ENCODE measurements around the gene B3GNT5. TPM values are rescaled to one million over a fixed set of nuclear protein-coding genes. Genes with fewer than 3 reads are reported as not detected.

B3GNT5 gene
- total RNA-seq, 1 donor from 2014 or later: 20.4 TPM

DNA sequence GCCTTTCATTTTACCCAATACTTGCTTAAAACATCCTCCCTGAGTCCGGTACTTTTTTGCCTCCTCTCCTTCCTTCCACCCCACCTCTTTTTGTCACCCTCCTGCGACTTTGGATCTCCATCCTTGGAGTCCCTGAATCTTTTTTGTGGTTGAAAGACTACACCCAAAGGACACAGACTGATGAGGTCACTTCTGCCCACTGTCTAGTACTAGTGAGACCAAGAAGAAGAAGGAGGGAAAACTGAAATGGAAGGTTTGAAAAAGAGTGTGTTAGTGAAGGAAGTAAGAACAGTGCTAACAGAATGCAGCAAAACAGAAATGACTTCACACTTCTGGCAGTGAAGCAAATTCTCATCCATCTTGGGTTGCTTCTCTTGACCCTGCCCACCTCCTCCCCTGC is 6.6 kb downstream of the B3GNT5 start:
- Histone ChIP-seq H3K4me3 (no peak overlapping the region), H3K27me3 (no peaks in the 10 kb centered on the region), H3K36me3 (no peaks in the 10 kb centered on the region), H3K27ac (peak overlapping the region; percentile 18), H3K4me1 (peaks cover 41% of the 10 kb centered on the region), H3K9me3 (no peaks in the 10 kb centered on the region)
- no peak for TF ChIP-seq POLR2A (IDR thresholded peaks at IDR 0.05)
- TF ChIP-seq, protein P1, sequence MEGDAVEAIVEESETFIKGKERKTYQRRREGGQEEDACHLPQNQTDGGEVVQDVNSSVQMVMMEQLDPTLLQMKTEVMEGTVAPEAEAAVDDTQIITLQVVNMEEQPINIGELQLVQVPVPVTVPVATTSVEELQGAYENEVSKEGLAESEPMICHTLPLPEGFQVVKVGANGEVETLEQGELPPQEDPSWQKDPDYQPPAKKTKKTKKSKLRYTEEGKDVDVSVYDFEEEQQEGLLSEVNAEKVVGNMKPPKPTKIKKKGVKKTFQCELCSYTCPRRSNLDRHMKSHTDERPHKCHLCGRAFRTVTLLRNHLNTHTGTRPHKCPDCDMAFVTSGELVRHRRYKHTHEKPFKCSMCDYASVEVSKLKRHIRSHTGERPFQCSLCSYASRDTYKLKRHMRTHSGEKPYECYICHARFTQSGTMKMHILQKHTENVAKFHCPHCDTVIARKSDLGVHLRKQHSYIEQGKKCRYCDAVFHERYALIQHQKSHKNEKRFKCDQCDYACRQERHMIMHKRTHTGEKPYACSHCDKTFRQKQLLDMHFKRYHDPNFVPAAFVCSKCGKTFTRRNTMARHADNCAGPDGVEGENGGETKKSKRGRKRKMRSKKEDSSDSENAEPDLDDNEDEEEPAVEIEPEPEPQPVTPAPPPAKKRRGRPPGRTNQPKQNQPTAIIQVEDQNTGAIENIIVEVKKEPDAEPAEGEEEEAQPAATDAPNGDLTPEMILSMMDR (IDR thresholded peaks at IDR 0.05): no peak
- no peak for TF ChIP-seq POLR2AphosphoS5 (IDR thresholded peaks at IDR 0.05; ENCODE audit: insufficient read depth in 1 of 2, low read depth in 1 of 2)
- intact Hi-C loops (cut with DNase I): no loop called here
- no peak for DNase-seq (ENCODE audit: extremely low spot score in 2 of 2)

DNA sequence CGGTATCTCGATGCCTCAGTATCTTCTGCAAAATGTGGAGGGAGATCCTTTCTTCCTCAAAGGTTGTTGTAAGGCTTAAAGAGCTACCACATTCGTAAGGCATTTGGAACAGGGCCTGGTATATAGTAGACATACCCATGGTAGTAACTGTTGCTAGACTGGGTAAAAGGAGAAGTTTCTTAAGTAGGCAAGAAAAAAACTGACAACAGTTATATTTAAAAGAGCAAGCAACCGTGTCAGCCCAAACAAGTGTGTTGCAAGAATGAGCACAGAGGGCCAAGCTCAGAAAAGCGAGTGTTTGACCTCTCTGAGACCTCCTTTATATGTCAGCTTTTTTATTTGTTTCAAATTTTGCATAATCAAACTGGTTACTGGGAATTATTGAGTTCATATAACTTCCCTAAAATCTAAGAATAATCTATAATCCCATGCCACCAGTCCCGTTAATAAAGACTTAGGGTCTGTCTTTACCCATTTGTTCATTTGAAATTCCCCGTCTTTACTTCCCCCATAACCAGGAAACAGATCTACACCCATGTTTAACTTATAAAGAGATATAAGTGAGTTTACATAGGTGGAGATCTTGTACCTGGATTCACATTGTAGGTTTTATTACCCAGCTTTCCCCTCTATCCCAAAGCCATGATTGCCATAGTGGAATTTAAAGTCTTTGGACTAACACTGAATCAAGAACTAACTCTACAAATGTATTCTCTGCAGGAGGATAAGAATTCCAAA is 7.3 kb downstream of the B3GNT5 start:
- H3K4me1 ChIP-seq: peaks cover 41% of the 10 kb centered on the region
- H3K4me3 ChIP-seq: no peak overlapping the region
- H3K27me3 ChIP-seq: no peaks in the 10 kb centered on the region
- peak overlapping the region; percentile 18 for H3K27ac ChIP-seq
- TF ChIP-seq, protein P1 (IDR thresholded peaks at IDR 0.05): no peak
- TF ChIP-seq POLR2AphosphoS5 (IDR thresholded peaks at IDR 0.05; ENCODE audit: insufficient read depth in 1 of 2, low read depth in 1 of 2): no peak
- TF ChIP-seq POLR2A (IDR thresholded peaks at IDR 0.05): no peak
- DNase-seq (ENCODE audit: extremely low spot score in 2 of 2): no peak
- no peaks in the 10 kb centered on the region for H3K36me3 ChIP-seq
- intact Hi-C loops (cut with DNase I): no loop called here
- H3K9me3 ChIP-seq: no peaks in the 10 kb centered on the region

DNA sequence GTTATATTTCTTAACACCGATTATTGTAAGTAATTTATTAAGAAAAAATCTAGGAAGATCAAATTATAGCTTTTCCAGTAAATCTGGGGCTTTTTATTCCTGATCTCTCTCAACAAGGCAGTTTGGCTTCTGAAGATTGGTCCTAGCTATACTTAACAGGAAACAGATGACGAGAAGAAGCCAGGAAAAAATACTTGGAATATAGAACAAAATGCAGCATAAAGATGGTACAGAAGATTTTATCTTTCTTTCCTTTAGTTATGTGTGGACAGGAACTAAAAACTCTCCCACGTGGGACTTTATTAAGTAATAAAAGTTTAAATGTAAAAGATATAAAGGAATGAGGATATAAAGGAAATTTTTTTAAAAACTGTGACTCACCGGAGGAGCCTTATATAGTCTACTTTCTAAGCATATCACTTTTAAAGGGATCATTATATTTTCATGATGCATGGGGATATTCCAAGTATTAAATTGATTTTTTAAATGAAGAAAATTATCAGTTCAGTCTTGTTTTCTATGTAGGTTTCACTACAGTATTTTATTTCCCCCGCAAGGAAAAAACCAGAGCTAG is 8.2 kb downstream of the B3GNT5 start:
- Histone ChIP-seq H3K9me3 (no peaks in the 10 kb centered on the region), H3K27me3 (no peaks in the 10 kb centered on the region), H3K4me3 (no peak overlapping the region), H3K36me3 (no peaks in the 10 kb centered on the region), H3K27ac (no peak overlapping the region), H3K4me1 (peaks cover 45% of the 10 kb centered on the region)
- TF ChIP-seq POLR2AphosphoS5 (IDR thresholded peaks at IDR 0.05; ENCODE audit: insufficient read depth in 1 of 2, low read depth in 1 of 2): no peak
- DNase-seq (ENCODE audit: extremely low spot score in 2 of 2): no peak
- intact Hi-C loops (cut with DNase I): no loop called here

DNA sequence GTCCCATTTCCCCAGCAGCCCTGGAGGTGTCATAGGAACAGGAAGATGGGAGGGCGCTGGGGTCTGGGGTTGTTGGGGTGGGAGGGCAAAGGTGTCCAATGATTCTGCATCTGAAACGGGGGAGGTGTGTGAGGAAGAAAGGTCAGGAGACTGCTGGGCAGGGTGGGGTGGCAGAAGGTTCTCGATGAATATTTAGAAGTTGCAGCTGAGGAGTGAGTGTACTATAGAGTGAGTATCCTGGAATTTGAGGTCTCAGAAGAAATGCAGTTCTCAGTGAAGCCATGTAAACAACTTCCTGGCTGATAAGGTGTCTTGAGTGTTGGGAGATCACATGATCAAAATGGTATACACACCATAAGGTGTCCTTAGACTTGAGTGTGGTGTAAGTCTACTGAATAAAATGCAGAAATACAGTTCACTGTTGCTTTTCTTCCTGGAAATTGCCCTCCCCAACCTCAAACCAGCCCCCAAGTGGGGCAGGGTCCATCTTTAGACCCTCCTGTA is 9.9 kb downstream of the B3GNT5 start:
- H3K4me1 ChIP-seq: peaks cover 62% of the 10 kb centered on the region
- H3K27me3 ChIP-seq: no peaks in the 10 kb centered on the region
- DNase-seq (ENCODE audit: extremely low spot score in 2 of 2): no peak
- TF ChIP-seq, protein P1 (IDR thresholded peaks at IDR 0.05): no peak
- intact Hi-C loops (cut with DNase I): no loop called here
- H3K4me3 ChIP-seq: no peak overlapping the region
- no peaks in the 10 kb centered on the region for H3K9me3 ChIP-seq
- H3K36me3 ChIP-seq: no peaks in the 10 kb centered on the region
- peak overlapping the region; percentile 41 for H3K27ac ChIP-seq

DNA sequence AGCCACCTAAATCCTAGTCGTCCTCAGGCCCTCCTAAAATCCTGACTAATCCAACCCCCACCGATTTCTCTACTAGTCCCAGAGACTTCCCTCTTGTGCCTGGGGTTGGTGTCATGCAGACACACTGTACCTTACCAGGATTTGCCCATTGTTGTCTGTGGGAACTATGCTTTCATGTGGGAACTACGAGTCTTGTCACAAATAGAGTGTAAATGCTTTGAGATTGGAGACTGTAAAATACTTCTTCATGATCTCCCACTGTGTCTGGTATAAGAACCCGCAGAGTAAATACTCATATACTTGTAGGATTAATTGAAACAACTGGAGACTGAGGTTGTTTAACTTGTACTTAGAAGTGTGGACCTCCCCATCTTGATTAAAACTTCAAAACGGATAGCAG is 11.2 kb downstream of the B3GNT5 start:
- TF ChIP-seq, protein P1 (IDR thresholded peaks at IDR 0.05): no peak
- TF ChIP-seq POLR2A (IDR thresholded peaks at IDR 0.05): no peak
- TF ChIP-seq POLR2AphosphoS5 (IDR thresholded peaks at IDR 0.05; ENCODE audit: insufficient read depth in 1 of 2, low read depth in 1 of 2): no peak
- Histone ChIP-seq H3K27ac (peak overlapping the region; percentile 58), H3K9me3 (no peaks in the 10 kb centered on the region), H3K4me3 (no peak overlapping the region), H3K36me3 (no peaks in the 10 kb centered on the region), H3K27me3 (no peaks in the 10 kb centered on the region), H3K4me1 (peaks cover 63% of the 10 kb centered on the region)
- DNase-seq (ENCODE audit: extremely low spot score in 2 of 2): no peak
- intact Hi-C loops (cut with DNase I): no loop called here
